Body of pancreas (tissue), 4 donors: Measurements from ENCODE around the gene SPP1.

Experiments used
- POLR2A ChIP-seq, 3 donors: fragments of 450-650 bp; IDR thresholded peaks; one replicate each; pipeline ENCODE4 v1.6.1; 2016; ENCODE audit warnings: antibody characterized with exemption in 3 of 3, mild to moderate bottlenecking in 2 of 3
- TF ChIP-seq, protein P1 (sequence below), 7 experiments: fragments of 450-650 bp in 4 of 7; fragments of 200-600 bp in 3 of 7; sonication (generic) in 3 of 7; IDR thresholded peaks; one replicate each; pipeline ENCODE4 v1.5.1; 2016 to 2019; ENCODE audit warnings: antibody characterized with exemption in 7 of 7

DNA sequence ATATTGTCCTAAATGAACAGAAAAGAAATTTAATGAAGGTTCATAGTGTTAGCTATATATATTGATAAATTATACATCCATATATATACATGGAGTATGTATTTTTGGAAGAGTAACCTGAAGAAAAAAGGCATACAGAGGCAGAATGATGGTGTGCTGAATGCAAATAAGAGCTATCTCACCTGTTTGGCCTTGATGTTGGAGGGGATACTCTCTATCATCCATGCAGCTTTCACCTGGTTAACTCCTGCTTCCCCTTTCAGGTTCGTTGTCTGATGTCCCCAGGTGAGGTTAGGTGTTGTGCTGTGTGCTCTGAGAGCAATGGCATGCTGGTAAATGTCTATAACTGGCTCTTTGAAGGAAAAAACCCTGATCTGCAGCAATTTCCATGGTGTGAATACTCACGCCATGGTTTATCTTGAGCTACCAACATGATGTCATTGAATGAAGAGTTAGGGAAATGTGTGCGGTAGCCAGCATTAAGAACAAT lies 31.8 kb upstream of the SPP1 start:
- TF ChIP-seq, protein P1, sequence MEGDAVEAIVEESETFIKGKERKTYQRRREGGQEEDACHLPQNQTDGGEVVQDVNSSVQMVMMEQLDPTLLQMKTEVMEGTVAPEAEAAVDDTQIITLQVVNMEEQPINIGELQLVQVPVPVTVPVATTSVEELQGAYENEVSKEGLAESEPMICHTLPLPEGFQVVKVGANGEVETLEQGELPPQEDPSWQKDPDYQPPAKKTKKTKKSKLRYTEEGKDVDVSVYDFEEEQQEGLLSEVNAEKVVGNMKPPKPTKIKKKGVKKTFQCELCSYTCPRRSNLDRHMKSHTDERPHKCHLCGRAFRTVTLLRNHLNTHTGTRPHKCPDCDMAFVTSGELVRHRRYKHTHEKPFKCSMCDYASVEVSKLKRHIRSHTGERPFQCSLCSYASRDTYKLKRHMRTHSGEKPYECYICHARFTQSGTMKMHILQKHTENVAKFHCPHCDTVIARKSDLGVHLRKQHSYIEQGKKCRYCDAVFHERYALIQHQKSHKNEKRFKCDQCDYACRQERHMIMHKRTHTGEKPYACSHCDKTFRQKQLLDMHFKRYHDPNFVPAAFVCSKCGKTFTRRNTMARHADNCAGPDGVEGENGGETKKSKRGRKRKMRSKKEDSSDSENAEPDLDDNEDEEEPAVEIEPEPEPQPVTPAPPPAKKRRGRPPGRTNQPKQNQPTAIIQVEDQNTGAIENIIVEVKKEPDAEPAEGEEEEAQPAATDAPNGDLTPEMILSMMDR (IDR thresholded peaks at IDR 0.05) = no peak
- TF ChIP-seq POLR2A (IDR thresholded peaks at IDR 0.05) = no peak
